ENCODE measurements around the gene PREX1. TPM values are rescaled to one million over a fixed set of nuclear protein-coding genes. Genes with fewer than 3 reads are reported as not detected.
"Not testable (repeated sequence)": the region's sequence is repeated elsewhere in the genome, so short reads cannot be mapped to it uniquely, and the experiment has no call there.

The PREX1 gene, protein sequence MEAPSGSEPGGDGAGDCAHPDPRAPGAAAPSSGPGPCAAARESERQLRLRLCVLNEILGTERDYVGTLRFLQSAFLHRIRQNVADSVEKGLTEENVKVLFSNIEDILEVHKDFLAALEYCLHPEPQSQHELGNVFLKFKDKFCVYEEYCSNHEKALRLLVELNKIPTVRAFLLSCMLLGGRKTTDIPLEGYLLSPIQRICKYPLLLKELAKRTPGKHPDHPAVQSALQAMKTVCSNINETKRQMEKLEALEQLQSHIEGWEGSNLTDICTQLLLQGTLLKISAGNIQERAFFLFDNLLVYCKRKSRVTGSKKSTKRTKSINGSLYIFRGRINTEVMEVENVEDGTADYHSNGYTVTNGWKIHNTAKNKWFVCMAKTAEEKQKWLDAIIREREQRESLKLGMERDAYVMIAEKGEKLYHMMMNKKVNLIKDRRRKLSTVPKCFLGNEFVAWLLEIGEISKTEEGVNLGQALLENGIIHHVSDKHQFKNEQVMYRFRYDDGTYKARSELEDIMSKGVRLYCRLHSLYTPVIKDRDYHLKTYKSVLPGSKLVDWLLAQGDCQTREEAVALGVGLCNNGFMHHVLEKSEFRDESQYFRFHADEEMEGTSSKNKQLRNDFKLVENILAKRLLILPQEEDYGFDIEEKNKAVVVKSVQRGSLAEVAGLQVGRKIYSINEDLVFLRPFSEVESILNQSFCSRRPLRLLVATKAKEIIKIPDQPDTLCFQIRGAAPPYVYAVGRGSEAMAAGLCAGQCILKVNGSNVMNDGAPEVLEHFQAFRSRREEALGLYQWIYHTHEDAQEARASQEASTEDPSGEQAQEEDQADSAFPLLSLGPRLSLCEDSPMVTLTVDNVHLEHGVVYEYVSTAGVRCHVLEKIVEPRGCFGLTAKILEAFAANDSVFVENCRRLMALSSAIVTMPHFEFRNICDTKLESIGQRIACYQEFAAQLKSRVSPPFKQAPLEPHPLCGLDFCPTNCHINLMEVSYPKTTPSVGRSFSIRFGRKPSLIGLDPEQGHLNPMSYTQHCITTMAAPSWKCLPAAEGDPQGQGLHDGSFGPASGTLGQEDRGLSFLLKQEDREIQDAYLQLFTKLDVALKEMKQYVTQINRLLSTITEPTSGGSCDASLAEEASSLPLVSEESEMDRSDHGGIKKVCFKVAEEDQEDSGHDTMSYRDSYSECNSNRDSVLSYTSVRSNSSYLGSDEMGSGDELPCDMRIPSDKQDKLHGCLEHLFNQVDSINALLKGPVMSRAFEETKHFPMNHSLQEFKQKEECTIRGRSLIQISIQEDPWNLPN (N-terminal part only)
- total RNA-seq, result 10 to 100 TPM in 1 of 2 donors, 1 to 10 TPM in 1; 6.2 to 11.8 TPM
- long read RNA-seq, full-length matches to known transcripts, result 1 of 6 reads
- long read RNA-seq, partial matches to known transcripts, result 2 of 6 reads
- long read RNA-seq, other reads (novel, unspliced or antisense), result 3 of 6 reads

DNA sequence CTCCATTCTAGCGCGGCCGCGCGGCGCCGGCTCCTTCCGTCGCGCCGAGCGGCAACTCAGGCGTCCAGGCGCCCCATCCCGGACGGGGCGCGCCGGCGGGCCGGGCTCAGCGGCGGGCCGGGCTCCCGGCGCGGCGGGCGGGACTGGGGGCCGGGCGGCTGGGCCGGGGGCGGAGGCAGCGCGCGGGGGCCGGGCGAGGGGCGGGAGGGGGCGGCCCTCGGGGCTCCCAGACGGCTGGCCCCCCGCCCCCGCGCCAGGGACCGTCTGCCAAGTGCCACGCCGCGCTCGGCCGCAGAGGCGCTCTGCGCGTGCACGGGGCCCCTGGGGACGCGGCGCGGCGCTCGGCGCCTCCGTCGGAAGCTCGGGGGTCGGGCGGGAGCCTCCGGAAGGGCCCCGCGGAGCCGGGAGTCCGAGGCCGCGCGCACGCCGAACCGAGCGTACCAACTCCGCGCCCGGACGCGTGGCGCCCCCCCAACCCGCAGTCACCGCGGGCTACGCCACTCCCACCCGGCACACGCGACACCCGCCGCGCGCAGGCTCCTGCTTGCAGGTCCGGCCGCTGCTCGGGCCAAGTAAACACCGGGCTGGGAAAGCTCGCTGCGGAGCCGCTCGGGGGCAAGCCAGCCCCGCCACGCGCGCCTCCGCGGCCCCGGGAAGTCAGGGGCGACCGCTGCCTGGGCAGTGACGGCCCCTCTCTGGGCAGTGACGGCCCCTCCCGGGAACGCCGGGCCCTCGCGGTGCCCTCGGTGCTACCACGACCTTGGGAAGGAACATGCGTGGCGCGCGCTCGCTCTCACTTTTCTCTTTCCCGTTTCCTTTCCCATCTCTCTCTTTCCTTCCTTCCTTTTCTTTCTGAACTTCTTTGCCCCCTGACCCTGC lies at the start of gene PREX1:
Gene PREX1 (minus strand): TSS at position 145 of the 879 bp plus-strand sequence. CDS start 139 bp downstream, at position 6.
- ATAC-seq, result peak; percentile 71
- intact Hi-C loops (cut with DNase I, micrococcal nuclease), result no loop called here
- DNase-seq, result peak; percentile 44 to 74

DNA sequence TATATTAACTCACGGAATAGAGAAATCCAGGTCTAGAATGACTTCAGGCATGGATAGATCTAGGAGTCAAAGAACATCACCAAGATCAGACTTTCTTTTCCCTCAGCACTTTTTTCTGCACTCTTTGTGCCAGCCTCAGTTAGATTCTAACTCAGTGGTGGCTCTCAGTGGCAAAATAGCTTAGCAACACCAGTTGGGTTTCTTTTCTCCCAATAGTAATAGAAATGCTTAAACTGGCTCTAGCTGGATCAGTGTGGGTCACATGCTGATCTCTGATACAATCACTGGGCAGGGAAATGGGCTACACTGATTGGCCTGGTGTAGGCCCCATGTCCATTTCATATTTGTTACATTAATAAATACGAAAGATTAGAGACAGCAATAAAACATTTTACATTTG lies 49.5 kb upstream of the PREX1 start:
- intact Hi-C loops (cut with DNase I, micrococcal nuclease), result no loop called here
- ATAC-seq (no peak), DNase-seq (no peak)

DNA sequence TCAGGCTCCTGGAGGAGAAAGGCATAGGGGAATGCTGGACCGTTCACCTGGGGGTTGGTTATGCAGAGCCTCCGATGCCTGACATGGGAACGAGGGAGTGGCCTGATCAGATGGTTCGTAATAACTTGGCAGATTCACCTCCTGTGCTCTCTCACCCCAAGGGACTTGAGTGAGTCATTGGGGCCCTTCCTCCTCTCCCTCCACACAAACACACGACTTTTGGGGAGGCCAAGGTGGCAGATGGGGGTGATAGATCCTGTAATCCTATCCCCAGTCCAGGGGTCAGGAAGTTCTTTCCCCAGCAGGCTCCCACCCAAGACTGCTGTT lies 48.1 kb upstream of the PREX1 start:
- intact Hi-C loops (cut with DNase I, micrococcal nuclease), result no loop called here
- ATAC-seq, result no peak
- no peak for DNase-seq

DNA sequence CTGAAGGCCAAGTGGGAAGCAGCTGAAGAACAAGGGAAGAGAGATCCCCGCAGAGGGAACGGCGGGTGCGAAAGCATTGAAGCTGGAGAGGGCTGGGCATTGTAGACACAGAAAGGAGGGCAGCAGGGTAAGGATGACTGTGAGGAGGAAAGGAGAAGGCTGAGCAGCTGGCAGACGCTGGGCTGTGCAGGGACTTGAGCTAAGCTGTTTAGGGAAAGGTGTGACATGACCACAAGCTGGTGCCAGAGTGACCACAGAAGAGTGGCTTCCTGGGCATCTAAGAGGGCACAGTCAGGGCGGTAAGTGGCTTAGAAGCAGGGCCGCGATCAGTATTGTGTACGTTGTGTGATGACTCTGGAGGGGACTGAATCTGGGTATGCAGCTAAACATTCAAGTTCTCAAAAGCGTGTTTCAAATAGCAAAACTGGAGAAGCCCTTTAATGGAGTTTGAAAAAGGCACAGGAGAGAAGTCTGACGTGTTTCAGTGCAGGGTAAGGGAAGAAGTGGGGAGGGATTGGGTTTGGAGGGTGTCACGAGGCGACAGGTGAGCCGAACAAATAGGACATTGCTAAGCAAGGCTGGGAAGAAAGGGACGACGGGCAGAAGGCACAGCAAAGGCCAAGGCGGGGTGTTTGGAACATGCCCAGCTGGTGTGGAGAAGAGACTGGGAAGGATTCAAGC lies 47.6 kb upstream of the PREX1 start:
- ATAC-seq (no peak), DNase-seq (no peak)
- intact Hi-C loops (cut with DNase I, micrococcal nuclease), result no loop called here

DNA sequence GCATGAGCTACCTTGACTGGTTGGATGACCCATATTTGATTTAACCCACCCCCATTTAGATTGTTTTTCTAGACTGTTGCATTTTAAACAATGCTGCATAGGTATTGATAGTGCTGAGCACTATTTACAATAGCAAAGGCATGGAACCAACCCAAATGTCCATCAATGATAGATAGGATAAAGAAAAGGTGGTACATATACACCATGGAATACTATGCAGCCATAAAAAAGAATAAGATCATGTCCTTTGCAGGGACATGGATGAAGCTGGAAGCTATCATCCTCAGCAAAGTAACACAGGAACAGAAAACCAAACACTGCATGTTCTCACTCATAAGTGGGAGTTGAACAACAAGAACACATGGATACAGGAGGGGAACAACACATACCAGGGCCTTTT lies 41.6 kb upstream of the PREX1 start:
- ATAC-seq; DNase-seq; intact Hi-C loops (cut with DNase I, micrococcal nuclease): not testable (repeated sequence)

DNA sequence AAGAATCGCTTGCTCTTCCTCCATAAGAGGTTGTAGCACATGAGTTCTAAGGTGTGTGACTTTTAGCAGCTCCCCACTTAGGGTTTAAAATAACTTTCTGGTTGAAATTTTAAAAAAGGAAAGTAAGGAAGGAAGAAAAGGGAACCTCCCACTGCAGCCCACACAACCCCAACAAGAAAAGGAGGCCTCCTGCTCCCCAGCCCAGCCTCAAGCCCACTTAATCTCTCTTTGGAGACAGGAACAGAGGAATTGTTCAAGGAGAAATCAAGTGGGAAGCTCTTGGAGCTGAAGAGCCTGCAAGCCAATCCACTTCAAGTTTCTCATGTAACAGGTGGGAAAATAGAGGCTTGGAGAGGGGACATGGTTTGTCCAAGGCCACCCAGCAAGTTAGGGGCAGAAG lies 39.1 kb upstream of the PREX1 start:
- DNase-seq (no peak), ATAC-seq (no peak)
- intact Hi-C loops (cut with DNase I, micrococcal nuclease), result no loop called here

DNA sequence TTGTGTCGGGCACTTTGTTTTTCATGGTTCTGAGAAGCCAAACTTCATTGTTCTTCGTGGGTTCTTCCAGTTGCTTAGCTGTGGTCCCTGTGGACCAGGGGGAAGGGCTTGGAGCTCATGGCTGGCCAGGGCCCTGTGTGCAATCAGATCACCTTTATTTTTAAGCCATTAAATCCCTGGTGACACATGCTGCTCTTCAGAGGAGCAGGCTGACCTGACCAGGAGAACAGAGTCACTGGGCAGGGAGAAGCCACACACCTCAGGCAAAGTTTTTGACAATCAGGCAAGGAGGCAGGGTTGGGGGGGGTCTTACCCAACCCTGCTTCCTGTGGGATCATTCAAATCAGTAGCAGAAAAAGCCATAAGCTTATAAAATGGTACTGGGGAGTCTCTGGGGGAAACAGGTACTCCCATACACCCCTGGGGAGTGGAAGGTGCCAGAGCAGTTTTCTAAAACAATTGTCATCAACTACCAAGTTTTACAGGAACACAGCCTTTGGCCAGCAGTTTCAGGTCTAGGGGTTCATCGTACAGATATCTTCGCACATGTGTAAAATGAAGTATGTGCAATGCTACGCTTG lies 37.0 kb upstream of the PREX1 start:
- intact Hi-C loops (cut with DNase I, micrococcal nuclease), result no loop called here
- DNase-seq, result no peak
- no peak for ATAC-seq

DNA sequence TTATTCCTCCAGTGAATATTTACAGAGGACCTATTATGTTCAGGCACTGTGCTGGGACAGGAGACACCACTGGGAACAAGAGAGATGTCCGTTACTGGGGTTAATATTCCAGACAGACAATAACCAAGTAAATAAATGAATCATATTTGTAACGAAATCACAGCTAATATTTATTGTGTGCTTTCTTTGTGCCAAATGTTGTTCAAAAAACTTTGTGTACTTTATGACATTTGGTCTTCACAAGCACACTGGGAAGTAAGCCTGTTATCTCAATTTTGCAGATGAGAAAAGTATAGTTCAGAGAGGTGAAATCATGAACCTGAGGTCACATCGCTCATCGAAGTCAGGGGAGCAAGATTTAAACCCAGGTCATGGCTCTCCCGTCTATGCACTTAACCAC lies 36.5 kb upstream of the PREX1 start:
- ATAC-seq (no peak), DNase-seq (no peak)
- intact Hi-C loops (cut with DNase I, micrococcal nuclease), result no loop called here

DNA sequence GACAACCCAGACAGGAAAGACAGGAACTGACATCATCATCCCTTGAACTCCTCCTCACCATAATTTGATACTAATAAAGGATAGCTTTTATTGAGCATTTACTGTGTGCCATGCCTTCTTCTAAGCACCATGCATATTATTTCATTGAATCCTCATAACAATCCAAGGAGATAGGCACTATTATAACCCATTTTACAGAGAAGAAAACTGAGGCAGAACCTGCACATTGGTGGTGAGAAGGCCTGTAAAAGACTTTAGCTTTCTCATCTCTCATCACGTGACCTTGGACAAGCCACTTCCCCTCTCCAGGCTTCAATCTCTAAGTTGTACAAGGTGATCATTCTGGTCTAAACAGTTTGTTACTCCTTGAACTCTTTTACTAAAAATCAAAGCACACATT lies 34.5 kb upstream of the PREX1 start:
- no peak for ATAC-seq
- intact Hi-C loops (cut with DNase I, micrococcal nuclease), result no loop called here
- no peak for DNase-seq

DNA sequence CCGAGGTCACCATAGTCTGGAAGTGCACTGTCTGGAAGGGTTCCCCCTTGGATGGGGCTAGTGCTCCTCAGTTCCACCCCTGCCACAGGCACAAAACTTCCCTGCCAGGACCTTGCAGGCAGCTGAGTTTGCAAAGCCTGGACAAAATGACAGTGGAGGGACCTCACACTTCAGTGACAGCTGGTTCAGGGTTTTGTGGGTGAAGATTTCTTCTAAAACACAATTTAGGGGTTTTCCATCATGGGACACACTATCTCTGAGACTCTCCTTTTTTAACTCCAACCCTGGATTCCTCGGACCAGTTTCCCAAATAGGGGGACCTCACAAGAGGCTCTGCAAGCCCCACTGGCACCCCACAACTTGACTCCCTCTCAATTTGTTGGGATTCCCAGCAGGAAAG lies 33.6 kb upstream of the PREX1 start:
- DNase-seq (no peak), ATAC-seq (no peak)
- intact Hi-C loops (cut with DNase I, micrococcal nuclease), result no loop called here

DNA sequence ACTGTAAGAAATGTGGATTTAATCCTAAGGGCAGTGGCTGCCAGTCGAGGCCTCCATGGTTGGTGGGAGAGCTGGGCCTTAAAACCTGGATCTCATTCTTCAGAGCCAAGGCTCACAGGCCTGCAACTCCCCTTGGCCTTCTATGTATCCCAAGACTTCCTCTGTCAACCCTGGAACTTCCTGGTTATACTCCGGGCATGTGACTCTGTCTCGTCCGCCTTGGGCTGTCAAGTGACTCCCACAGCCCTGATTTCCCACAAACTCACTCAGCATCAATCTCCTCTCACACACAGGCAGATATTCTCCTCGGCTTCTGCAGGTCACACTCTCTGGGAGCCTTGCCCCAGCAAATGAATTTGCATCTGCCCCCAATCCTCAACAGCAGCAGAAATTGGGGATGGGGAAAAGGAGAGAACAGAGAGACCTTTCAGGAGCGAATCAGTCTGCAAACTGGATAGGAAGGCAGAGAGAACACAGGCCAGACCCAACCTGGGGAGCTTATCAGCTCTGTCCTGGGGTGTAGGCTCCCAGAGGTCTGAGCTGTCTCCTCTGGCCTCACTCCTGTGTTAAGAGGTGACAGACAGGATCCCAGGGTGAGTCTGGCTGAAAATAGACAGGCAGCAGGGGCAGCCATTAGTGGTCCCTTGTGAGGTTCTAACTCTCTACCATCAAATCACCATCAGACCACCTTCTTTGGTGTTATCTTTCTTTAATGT lies 30.4 kb upstream of the PREX1 start:
- intact Hi-C loops (cut with DNase I, micrococcal nuclease), result no loop called here
- peak in 1 of 2 donors; percentile 39 for DNase-seq
- ATAC-seq, result no peak

DNA sequence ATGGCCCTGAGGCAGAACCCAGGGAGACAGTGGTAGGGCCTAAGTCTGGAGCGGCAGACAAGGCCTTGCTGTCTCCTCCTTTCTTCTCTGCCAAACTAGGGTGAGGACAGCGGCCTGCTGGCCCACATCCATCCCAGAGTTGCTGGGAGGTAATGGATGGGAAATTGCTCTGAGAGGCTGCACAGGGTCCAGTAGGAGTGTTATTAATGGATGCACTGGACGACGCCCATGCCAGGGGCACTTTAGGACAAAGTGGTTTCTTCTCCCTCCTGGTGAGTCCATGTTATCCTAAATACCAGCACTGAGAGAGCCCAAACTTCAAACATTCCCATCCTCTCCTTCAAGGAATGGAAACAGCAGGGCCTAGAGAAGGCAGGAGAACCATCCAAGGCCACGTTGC lies 28.3 kb upstream of the PREX1 start:
- ATAC-seq, result no peak
- DNase-seq, result no peak
- intact Hi-C loops (cut with DNase I, micrococcal nuclease), result no loop called here

DNA sequence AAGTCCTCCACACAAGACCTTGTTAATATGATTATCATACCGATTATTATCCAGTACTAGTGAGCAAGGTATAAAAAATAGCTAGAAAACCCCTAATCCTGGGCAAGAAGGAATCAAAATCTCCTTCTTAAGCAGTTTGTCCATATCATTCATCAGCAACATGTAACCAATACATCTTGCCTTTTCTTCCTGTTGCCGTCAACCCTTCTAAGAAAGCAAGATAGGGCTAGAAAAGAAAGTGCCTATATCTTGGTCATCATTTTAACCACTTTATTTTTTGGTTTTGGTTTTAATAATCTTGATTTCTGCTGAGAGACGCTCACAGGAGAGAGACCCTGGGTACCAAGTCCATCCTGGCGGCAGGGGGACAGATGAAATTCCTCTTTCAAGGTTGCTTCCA lies 27.2 kb upstream of the PREX1 start:
- no peak for ATAC-seq

DNA sequence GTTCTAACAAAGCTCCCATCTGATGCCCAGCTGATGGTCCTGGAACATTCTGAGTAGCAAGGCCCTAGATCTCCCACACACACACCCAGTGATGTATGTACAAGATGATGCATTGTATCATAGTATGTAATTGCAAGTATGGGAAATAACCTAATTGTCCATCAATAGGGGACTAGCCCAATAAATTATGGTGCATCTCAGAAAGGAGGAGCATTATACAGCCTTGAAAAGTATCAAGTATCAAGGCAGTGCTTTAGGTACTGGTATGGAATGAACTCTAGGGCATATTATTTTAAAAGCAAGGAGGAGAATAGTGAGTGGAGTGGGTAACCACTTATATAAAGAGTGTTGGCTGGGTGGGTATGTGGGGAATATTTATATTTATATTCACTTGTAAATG lies 24.8 kb upstream of the PREX1 start:
- ATAC-seq, result no peak
- DNase-seq, result no peak
- intact Hi-C loops (cut with DNase I, micrococcal nuclease), result no loop called here

More for the DNA sequence above, 27.2 kb upstream of the PREX1 start:
- intact Hi-C loops (cut with DNase I, micrococcal nuclease), result no loop called here
- no peak for DNase-seq

DNA sequence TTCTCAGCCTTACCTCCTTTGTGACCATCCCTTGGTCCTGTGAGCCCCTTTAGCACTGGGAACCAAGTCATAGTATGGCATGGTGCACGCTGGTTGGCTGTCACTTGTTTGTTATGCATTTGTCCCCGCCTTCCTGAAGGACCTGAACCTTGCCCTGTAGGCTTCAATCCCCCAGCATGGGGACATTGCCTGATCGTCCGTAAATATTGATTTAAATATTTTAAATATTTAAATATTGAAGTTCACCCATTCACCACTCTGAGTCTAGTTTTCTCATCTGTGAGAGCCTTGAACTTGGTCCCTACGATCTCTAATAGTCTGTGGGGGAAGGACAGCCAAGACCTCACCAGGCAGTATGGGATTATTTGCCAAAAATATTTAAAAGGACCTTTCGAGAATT lies 23.8 kb upstream of the PREX1 start:
- intact Hi-C loops (cut with DNase I, micrococcal nuclease), result no loop called here
- DNase-seq (no peak), ATAC-seq (no peak)

DNA sequence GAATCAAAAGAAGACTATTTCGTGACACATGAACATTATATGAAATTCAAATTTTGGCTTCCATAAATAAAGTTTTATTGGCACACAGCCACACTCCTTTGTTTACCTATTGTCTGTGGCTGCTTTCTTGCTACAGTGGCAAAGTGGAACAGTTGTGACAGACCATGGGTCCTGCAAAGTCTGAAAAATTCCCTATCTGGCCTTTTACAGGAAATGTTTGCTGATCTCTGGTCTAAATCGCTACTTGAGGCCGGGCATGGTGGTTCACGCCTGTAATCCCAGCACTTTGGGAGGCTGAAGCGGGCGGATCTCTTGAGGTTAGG lies 23.1 kb upstream of the PREX1 start:
- ATAC-seq, result no peak
- intact Hi-C loops (cut with DNase I, micrococcal nuclease), result no loop called here

More for the DNA sequence above, 23.1 kb upstream of the PREX1 start:
- DNase-seq, result no peak

Data from left colon (tissue), 2 donors.